Activated naive CD4-positive, alpha-beta T cell treated with anti-CD3 and anti-CD28 coated beads, Interleukin-2, amount 50 U/mL, for 72 hours (primary cell): ENCODE measurements around the gene ANKS1B. TPM values are rescaled to one million over a fixed set of nuclear protein-coding genes. Genes with fewer than 3 reads are reported as not detected.

Source experiments
- ATAC-seq, 2 donors: fragments of 150-1000 bp; cut with Tn5 transposase; 2 replicates each; pipeline ENCODE4 v1.10.0; 2021; ENCODE audit warnings: mild to moderate bottlenecking in 2 of 2, moderate library complexity in 2 of 2
- DNase-seq, 2 donors: peaks; one replicate each; pipeline ENCODE4 v3.0.0; 2021 to 2022; ENCODE audit warnings: low spot score in 2 of 2
- H3K27ac Mint-ChIP-seq, 2 donors: one replicate each; pipeline ENCODE4 v1.8.0; 2022; ENCODE audit warnings: mild to moderate bottlenecking in 2 of 2, mixed read lengths in 2 of 2
- H3K36me3 Mint-ChIP-seq, 2 donors: one replicate each; pipeline ENCODE4 v1.8.0; 2022; ENCODE audit warnings: mixed read lengths in 2 of 2
- H3K9me3 Mint-ChIP-seq, 2 donors: one replicate each; pipeline ENCODE4 v1.8.0; 2022; ENCODE audit warnings: mixed read lengths in 2 of 2
- total RNA-seq, 2 donors: library from RNA; stranded (reverse); gene quantifications; one replicate each; pipeline ENCODE4 v1.2.3, GENCODE V29; 2022

ANKS1B gene
- total RNA-seq, 2 donors from 2014 or later = 0.16 TPM; not detected in 1

GRCh38 chr12:99709619-99710018, 275.1 kb downstream of the ANKS1B start:
- no peak for ATAC-seq
- H3K9me3 Mint-ChIP-seq = peaks cover 0 to 7% of the 10 kb centered on the region in 2 donors
- H3K36me3 Mint-ChIP-seq = no peaks in the 10 kb centered on the region
- no peak overlapping the region for H3K27ac Mint-ChIP-seq
- DNase-seq = no peak

- DNase-seq (no peak), ATAC-seq (no peak)
- H3K27ac Mint-ChIP-seq = no peak overlapping the region
- H3K9me3 Mint-ChIP-seq = peaks cover 0 to 6% of the 10 kb centered on the region in 2 donors
- H3K36me3 Mint-ChIP-seq = no peaks in the 10 kb centered on the region
Measured at GRCh38 chr12:99709116-99709515, 275.6 kb downstream of the ANKS1B start.

GRCh38 chr12:99707883-99708282, 276.9 kb downstream of the ANKS1B start:
- no peak for DNase-seq
- Mint-ChIP-seq H3K36me3 (no peaks in the 10 kb centered on the region), H3K27ac (no peak overlapping the region), H3K9me3 (peaks cover 0 to 4% of the 10 kb centered on the region in 2 donors)
- no peak for ATAC-seq

- H3K9me3 Mint-ChIP-seq = peaks cover 0 to 10% of the 10 kb centered on the region in 2 donors
- ATAC-seq (no peak), DNase-seq (no peak)
- no peaks in the 10 kb centered on the region for H3K36me3 Mint-ChIP-seq
- H3K27ac Mint-ChIP-seq = no peak overlapping the region
Measured at GRCh38 chr12:99706736-99707473, 277.8 kb downstream of the ANKS1B start.

GRCh38 chr12:99704458-99704857, 280.3 kb downstream of the ANKS1B start:
- ATAC-seq = no peak
- Mint-ChIP-seq H3K27ac (no peak overlapping the region), H3K9me3 (peaks cover 3 to 18% of the 10 kb centered on the region in 2 donors), H3K36me3 (no peaks in the 10 kb centered on the region)
- no peak for DNase-seq

GRCh38 chr12:99704036-99704435, 280.7 kb downstream of the ANKS1B start:
- Mint-ChIP-seq H3K27ac (no peak overlapping the region), H3K9me3 (peaks cover 4 to 18% of the 10 kb centered on the region in 2 donors), H3K36me3 (no peaks in the 10 kb centered on the region)
- DNase-seq (no peak), ATAC-seq (no peak)

GRCh38 chr12:99700032-99700431, 284.7 kb downstream of the ANKS1B start:
- DNase-seq (no peak), ATAC-seq (no peak)
- Mint-ChIP-seq H3K27ac (no peak overlapping the region), H3K36me3 (no peaks in the 10 kb centered on the region), H3K9me3 (peaks cover 9 to 18% of the 10 kb centered on the region in 2 donors)

GRCh38 chr12:99695050-99695449, 289.7 kb downstream of the ANKS1B start:
- Mint-ChIP-seq H3K36me3 (no peaks in the 10 kb centered on the region), H3K9me3 (peaks cover 11 to 21% of the 10 kb centered on the region in 2 donors), H3K27ac (no peak overlapping the region)
- ATAC-seq (no peak), DNase-seq (no peak)

- Mint-ChIP-seq H3K9me3 (peaks cover 18 to 36% of the 10 kb centered on the region in 2 donors), H3K27ac (no peak overlapping the region), H3K36me3 (no peaks in the 10 kb centered on the region)
- DNase-seq (no peak), ATAC-seq (no peak)
Measured at GRCh38 chr12:99686142-99686541, 298.6 kb downstream of the ANKS1B start.

- ATAC-seq = no peak
- no peak for DNase-seq
- Mint-ChIP-seq H3K9me3 (peaks cover 8 to 26% of the 10 kb centered on the region in 2 donors), H3K36me3 (no peaks in the 10 kb centered on the region), H3K27ac (no peak overlapping the region)
Measured at GRCh38 chr12:99680276-99680675, 304.5 kb downstream of the ANKS1B start.

- no peak for ATAC-seq
- DNase-seq = no peak
- Mint-ChIP-seq H3K36me3 (no peaks in the 10 kb centered on the region), H3K27ac (no peak overlapping the region), H3K9me3 (peaks cover 14 to 17% of the 10 kb centered on the region in 2 donors)
Measured at GRCh38 chr12:99670635-99671034, 314.1 kb downstream of the ANKS1B start.

- no peak overlapping the region for H3K27ac Mint-ChIP-seq
- peaks cover 0 to 8% of the 10 kb centered on the region in 2 donors for H3K9me3 Mint-ChIP-seq
- H3K36me3 Mint-ChIP-seq = no peaks in the 10 kb centered on the region
- ATAC-seq (no peak), DNase-seq (no peak)
Measured at GRCh38 chr12:99658671-99659349, 325.9 kb downstream of the ANKS1B start.

- DNase-seq = no peak
- Mint-ChIP-seq H3K9me3 (no peaks in the 10 kb centered on the region), H3K36me3 (no peaks in the 10 kb centered on the region), H3K27ac (no peak overlapping the region)
- ATAC-seq = no peak
Measured at GRCh38 chr12:99649551-99649950, 335.2 kb downstream of the ANKS1B start.

- Mint-ChIP-seq H3K27ac (no peak overlapping the region), H3K9me3 (peaks cover 4 to 5% of the 10 kb centered on the region in 2 donors), H3K36me3 (no peaks in the 10 kb centered on the region)
- ATAC-seq (no peak), DNase-seq (no peak)
Measured at GRCh38 chr12:99648183-99648582, 336.6 kb downstream of the ANKS1B start.

- DNase-seq (no peak), ATAC-seq (no peak)
- no peak within 1 kb of the TSS for H3K27ac Mint-ChIP-seq
- H3K36me3 Mint-ChIP-seq = no peaks in the 10 kb centered on the region
- H3K9me3 Mint-ChIP-seq = peaks cover 5 to 9% of the 10 kb centered on the region in 2 donors
Measured at GRCh38 chr12:99647453-99647852, 337.3 kb downstream of the ANKS1B start, which contains the start of gene GARIN6. Gene GARIN6 (plus strand): TSS chr12:99647753. CDS start chr12:99648175, 422 bp downstream.

- no peaks in the 10 kb centered on the region for H3K36me3 Mint-ChIP-seq
- peaks cover 5 to 9% of the 10 kb centered on the region in 2 donors for H3K9me3 Mint-ChIP-seq
Measured at GRCh38 chr12:99644629-99645028, 340.1 kb downstream of the ANKS1B start.

GRCh38 chr12:99627459-99627858, 357.3 kb downstream of the ANKS1B start:
- no peaks in the 10 kb centered on the region for H3K36me3 Mint-ChIP-seq
- no peak for ATAC-seq

More at GRCh38 chr12:99644629-99645028, 340.1 kb downstream of the ANKS1B start:
- ATAC-seq (no peak), DNase-seq (no peak)
- no peak overlapping the region for H3K27ac Mint-ChIP-seq

More at GRCh38 chr12:99627459-99627858, 357.3 kb downstream of the ANKS1B start:
- peaks cover 8 to 10% of the 10 kb centered on the region in 2 donors for H3K9me3 Mint-ChIP-seq
- DNase-seq = no peak
- no peak overlapping the region for H3K27ac Mint-ChIP-seq
